ENCODE results near the gene CORO2A.

Gene CORO2A

GRCh38 chr9:98215271-98215670, 22.8 kb upstream of the CORO2A start:
- no peak overlapping the region for H3K4me3 ChIP-seq (replicated peaks; ENCODE audit: low read depth, low read length)
- TF ChIP-seq, protein P1, sequence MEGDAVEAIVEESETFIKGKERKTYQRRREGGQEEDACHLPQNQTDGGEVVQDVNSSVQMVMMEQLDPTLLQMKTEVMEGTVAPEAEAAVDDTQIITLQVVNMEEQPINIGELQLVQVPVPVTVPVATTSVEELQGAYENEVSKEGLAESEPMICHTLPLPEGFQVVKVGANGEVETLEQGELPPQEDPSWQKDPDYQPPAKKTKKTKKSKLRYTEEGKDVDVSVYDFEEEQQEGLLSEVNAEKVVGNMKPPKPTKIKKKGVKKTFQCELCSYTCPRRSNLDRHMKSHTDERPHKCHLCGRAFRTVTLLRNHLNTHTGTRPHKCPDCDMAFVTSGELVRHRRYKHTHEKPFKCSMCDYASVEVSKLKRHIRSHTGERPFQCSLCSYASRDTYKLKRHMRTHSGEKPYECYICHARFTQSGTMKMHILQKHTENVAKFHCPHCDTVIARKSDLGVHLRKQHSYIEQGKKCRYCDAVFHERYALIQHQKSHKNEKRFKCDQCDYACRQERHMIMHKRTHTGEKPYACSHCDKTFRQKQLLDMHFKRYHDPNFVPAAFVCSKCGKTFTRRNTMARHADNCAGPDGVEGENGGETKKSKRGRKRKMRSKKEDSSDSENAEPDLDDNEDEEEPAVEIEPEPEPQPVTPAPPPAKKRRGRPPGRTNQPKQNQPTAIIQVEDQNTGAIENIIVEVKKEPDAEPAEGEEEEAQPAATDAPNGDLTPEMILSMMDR (IDR thresholded peaks at IDR 0.05; ENCODE audit: low read length, missing control alignments), result no peak
- no peak for DNase-seq (ENCODE audit: low read depth)

DNA sequence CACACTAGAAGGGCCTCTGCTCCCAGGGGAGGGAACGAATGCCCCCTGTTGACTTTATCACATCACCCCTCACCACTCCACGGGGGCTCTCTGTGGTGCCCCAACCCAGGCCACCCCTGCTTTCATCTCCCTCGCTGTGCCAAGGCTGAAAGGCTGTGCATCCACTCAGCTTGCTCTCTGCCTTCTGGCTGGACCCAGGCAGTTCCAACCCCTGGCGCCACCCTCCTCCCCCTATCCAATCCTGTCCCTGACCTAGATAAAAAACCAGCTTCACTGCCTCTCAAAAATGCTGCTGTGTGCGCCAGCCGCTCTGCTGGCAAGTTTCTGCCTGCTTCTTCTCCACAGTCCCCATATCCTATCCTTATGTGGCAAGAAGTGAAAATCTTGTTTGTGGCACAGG, 22.4 kb upstream of the CORO2A start:
- TF ChIP-seq, protein P1 (IDR thresholded peaks at IDR 0.05; ENCODE audit: low read length, missing control alignments), result no peak
- no peak overlapping the region for H3K4me3 ChIP-seq (replicated peaks; ENCODE audit: low read depth, low read length)
- DNase-seq (ENCODE audit: low read depth), result no peak

DNA sequence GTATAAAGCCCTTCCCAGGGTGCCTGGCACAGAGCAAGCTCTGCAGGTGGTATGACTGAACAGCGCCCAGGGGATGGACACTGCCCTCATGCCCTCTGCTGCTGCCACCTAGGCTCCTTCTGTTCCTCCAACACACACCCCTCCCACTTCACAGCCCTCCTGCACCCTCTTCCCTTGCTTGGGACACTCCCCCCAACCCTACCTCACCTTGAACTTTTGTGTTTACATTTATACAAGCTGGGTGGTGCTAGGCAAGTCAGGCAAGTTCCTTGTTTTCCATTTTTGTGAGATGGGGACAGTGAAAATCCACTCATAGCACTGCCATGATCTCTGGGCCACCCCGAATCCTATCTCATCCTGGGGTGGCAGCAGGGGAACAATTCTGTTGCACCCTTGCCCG, 18.8 kb upstream of the CORO2A start:
- TF ChIP-seq, protein P1 (IDR thresholded peaks at IDR 0.05; ENCODE audit: low read length, missing control alignments), result no peak
- no peak overlapping the region for H3K4me3 ChIP-seq (replicated peaks; ENCODE audit: low read depth, low read length)
- no peak for DNase-seq (ENCODE audit: low read depth)

DNA sequence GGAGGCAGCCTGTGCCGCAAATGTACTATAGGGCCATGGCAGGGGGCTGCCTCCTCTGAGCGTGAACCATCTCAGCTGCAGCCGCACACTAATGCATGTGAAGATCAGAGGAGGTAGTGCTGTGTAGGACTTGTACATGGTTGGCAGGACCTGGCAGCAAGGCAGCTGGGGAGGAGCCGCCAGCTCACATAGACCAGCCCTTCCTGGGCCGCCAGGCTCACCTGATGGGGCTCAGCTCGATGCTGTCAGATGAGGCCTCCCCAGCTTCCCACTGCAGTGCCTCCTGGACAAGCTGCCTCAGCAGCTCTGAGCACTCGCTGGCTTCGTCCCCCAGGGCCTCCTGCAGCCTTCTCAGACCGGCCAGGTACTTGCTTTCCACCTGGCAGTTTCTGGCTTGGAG, 18.0 kb upstream of the CORO2A start:
- TF ChIP-seq, protein P1 (IDR thresholded peaks at IDR 0.05; ENCODE audit: low read length, missing control alignments), result no peak
- DNase-seq (ENCODE audit: low read depth), result no peak
- no peak overlapping the region for H3K4me3 ChIP-seq (replicated peaks; ENCODE audit: low read depth, low read length)

DNA sequence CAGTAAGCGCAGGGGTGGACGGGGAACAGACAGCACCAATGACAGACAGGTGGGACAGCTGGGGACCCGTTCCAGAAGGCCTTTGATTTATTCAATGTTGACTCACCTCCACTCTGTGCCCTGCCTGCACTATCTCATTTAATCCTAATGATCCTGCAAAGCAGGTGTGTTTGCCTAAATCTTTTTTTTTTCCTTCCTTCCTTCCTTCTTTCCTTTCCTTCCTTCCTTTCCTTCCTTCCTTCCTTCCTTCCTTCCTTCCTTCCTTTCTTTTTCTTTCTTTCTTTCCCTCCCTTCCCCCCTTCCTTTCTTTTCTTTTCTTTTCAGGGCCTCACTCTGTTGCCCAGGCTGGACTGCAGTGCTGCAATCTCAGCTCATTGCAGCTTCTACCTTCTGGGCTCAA, 17.1 kb upstream of the CORO2A start:
- TF ChIP-seq, protein P1 (IDR thresholded peaks at IDR 0.05; ENCODE audit: low read length, missing control alignments), result no peak
- no peak overlapping the region for H3K4me3 ChIP-seq (replicated peaks; ENCODE audit: low read depth, low read length)
- DNase-seq (ENCODE audit: low read depth), result no peak

GRCh38 chr9:98208635-98209034, 16.2 kb upstream of the CORO2A start:
- TF ChIP-seq, protein P1 (IDR thresholded peaks at IDR 0.05; ENCODE audit: low read length, missing control alignments), result no peak
- no peak for DNase-seq (ENCODE audit: low read depth)
- H3K4me3 ChIP-seq (replicated peaks; ENCODE audit: low read depth, low read length), result no peak overlapping the region

DNA sequence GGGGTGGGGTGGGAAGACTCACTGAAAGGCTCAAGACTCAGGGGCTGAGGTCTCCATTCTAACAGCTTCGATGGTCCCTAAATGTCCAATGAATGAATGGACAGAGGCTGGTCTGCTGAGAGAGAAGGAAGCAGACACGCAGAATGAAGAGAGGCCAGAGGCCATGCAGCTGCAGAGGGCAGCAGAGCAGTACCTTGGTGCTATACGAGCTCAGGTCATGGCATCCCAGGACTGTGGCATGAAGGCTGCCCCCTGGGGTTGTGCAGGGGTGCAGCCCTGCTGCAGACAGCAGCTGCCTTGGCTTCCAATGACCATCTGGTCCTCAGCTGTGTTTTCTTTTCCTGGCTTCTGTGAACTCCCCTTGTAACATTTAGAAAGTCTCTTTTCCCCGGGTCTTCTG, 15.2 kb upstream of the CORO2A start:
- no peak overlapping the region for H3K4me3 ChIP-seq (replicated peaks; ENCODE audit: low read depth, low read length)
- DNase-seq (ENCODE audit: low read depth), result no peak
- TF ChIP-seq, protein P1 (IDR thresholded peaks at IDR 0.05; ENCODE audit: low read length, missing control alignments), result no peak

All from fibroblast of pulmonary artery (primary cell).